Sciatic nerve (tissue), 2 donors: ENCODE results near the gene LHFPL2. TPM values are rescaled to one million over a fixed set of nuclear protein-coding genes. Genes with fewer than 3 reads are reported as not detected.

Experiments
- ATAC-seq: fragments of 200-7000 bp; cut with Tn5 transposase; one replicate; pipeline ENCODE4 v1.9.1; 2020; ENCODE audit warnings: mild to moderate bottlenecking, moderate library complexity
- DNase-seq: peaks from one replicate; pipeline ENCODE4 v3.0.0-alpha.2; 2020; ENCODE audit warnings: low spot score
- intact Hi-C: fragments of 100-400 bp; cut with DNase I; formaldehyde crosslinking; loops from one replicate; pipeline ENCODE4 v1.14.2; 2022
- total RNA-seq: library from RNA; stranded (reverse); fragmentation: NEBNext Ultra II Directional; extraction: Animal tissue kit (Norgen Biotek cat#: 25700); gene quantifications from one replicate; pipeline ENCODE4 v1.2.1, GENCODE V29; 2021
- donor health status: DM: no; HTN: no; CAD: no.
- donor health status: DM: no; HTN: no; CAD: no.

Gene LHFPL2
- total RNA-seq, 1 donor from 2014 or later = 33.4 TPM

- intact Hi-C loops = no loop called here
- DNase-seq (peak; percentile 82), ATAC-seq (peak; percentile 52)
Measured at GRCh38 chr5:78647838-78648358, 674 bp downstream of the LHFPL2 start.

GRCh38 chr5:78647351-78647818 lies 1.2 kb downstream of the LHFPL2 start:
- intact Hi-C loops = no loop called here
- ATAC-seq = peak; percentile 4

GRCh38 chr5:78644741-78645300 lies 3.8 kb downstream of the LHFPL2 start:
- no peak for DNase-seq
- no peak for ATAC-seq
- intact Hi-C loops = no loop called here

More at GRCh38 chr5:78647351-78647818, 1.2 kb downstream of the LHFPL2 start:
- no peak for DNase-seq

GRCh38 chr5:78644129-78644528 lies 4.4 kb downstream of the LHFPL2 start:
- DNase-seq = no peak
- ATAC-seq = no peak
- intact Hi-C loops = no loop called here

GRCh38 chr5:78642701-78643100 lies 5.9 kb downstream of the LHFPL2 start:
- intact Hi-C loops = no loop called here
- no peak for ATAC-seq
- no peak for DNase-seq

GRCh38 chr5:78640662-78641474 lies 7.7 kb downstream of the LHFPL2 start:
- intact Hi-C loops = no loop called here
- no peak for ATAC-seq
- DNase-seq = no peak

- no peak for ATAC-seq
- DNase-seq = no peak
- intact Hi-C loops = no loop called here
Measured at GRCh38 chr5:78639791-78640190, 8.8 kb downstream of the LHFPL2 start.

GRCh38 chr5:78638973-78639669 lies 9.5 kb downstream of the LHFPL2 start:
- intact Hi-C loops = no loop called here
- DNase-seq (no peak), ATAC-seq (no peak)

- ATAC-seq (peak; percentile 67), DNase-seq (no peak)
- intact Hi-C loops = no loop called here
Measured at GRCh38 chr5:78638423-78638822, 10.1 kb downstream of the LHFPL2 start.

- intact Hi-C loops = no loop called here
- no peak for ATAC-seq
- DNase-seq = no peak
Measured at GRCh38 chr5:78637468-78637867, 11.1 kb downstream of the LHFPL2 start.

GRCh38 chr5:78636682-78637081 lies 11.9 kb downstream of the LHFPL2 start:
- DNase-seq (no peak), ATAC-seq (no peak)
- intact Hi-C loops = no loop called here

- ATAC-seq = no peak
- DNase-seq = no peak
- intact Hi-C loops = loop anchor here (5.0 kb wide), 1 partner anchor 563 kb away; no protein-coding TSS in a partner anchor
Measured at GRCh38 chr5:78634634-78635033, 13.9 kb downstream of the LHFPL2 start.

GRCh38 chr5:78634229-78634628 lies 14.3 kb downstream of the LHFPL2 start:
- DNase-seq = no peak
- intact Hi-C loops = loop anchor here (5.0 kb wide), 1 partner anchor 563 kb away; no protein-coding TSS in a partner anchor
- ATAC-seq = no peak

- intact Hi-C loops = loop anchor here (5.0 kb wide), 1 partner anchor 564 kb away; no protein-coding TSS in a partner anchor
- no peak for ATAC-seq
- DNase-seq = no peak
Measured at GRCh38 chr5:78633700-78634099, 14.9 kb downstream of the LHFPL2 start.

- intact Hi-C loops = loop anchor here (5.0 kb wide), 1 partner anchor 565 kb away; no protein-coding TSS in a partner anchor
- ATAC-seq = no peak
- no peak for DNase-seq
Measured at GRCh38 chr5:78632467-78632866, 16.1 kb downstream of the LHFPL2 start.

- intact Hi-C loops = loop anchor here (5.0 kb wide), 1 partner anchor 565 kb away; no protein-coding TSS in a partner anchor
- no peak for ATAC-seq
Measured at GRCh38 chr5:78631931-78632330, 16.6 kb downstream of the LHFPL2 start.

GRCh38 chr5:78630047-78630446 lies 18.5 kb downstream of the LHFPL2 start:
- intact Hi-C loops = loop anchor here (5.0 kb wide), 1 partner anchor 567 kb away; no protein-coding TSS in a partner anchor
- no peak for DNase-seq
- ATAC-seq = no peak

More at GRCh38 chr5:78631931-78632330, 16.6 kb downstream of the LHFPL2 start:
- DNase-seq = no peak

GRCh38 chr5:78629624-78630023 lies 18.9 kb downstream of the LHFPL2 start:
- ATAC-seq (no peak), DNase-seq (no peak)
- intact Hi-C loops = loop anchor here (5.0 kb wide), 1 partner anchor 568 kb away; no protein-coding TSS in a partner anchor
